HUES64 (cell line): ENCODE results near the gene TMED1.

Experiments used
- H3K27ac ChIP-seq: 2 replicates; pipeline ENCODE4 v1.7.0; 2013; ENCODE audit warnings: low read depth, low read length, inconsistent platforms
- H3K27me3 ChIP-seq: 2 replicates; pipeline ENCODE4 v1.6.1; 2013; ENCODE audit warnings: mild to moderate bottlenecking, low read length; ENCODE audit not compliant: insufficient read depth
- H3K36me3 ChIP-seq: 2 replicates; pipeline ENCODE4 v1.6.1; 2013; ENCODE audit warnings: mild to moderate bottlenecking, low read length; ENCODE audit not compliant: insufficient read depth
- H3K4me1 ChIP-seq: 2 replicates; pipeline ENCODE4 v1.6.1; 2013; ENCODE audit warnings: mild to moderate bottlenecking, low read length, moderate library complexity; ENCODE audit not compliant: insufficient read depth
- H3K4me3 ChIP-seq: 2 replicates; pipeline ENCODE4 v1.5.1; 2013; ENCODE audit warnings: mild to moderate bottlenecking, low read length, moderate library complexity
- H3K9ac ChIP-seq: 2 replicates; pipeline ENCODE4 v1.6.1; 2013; ENCODE audit warnings: mild to moderate bottlenecking, low read depth, low read length
- H3K9me3 ChIP-seq: 2 replicates; pipeline ENCODE4 v1.6.1; 2013; ENCODE audit warnings: low read depth, low read length; ENCODE audit not compliant: insufficient read depth
- WGBS: fragments of 150-250, 120-280 bp; methylation state at CpG from one replicate; pipeline ENCODE4 v1.1.7; 2013; ENCODE audit warnings: missing lambda C conversion rate; 5-methylcytosine and 5-hydroxymethylcytosine counted together

The TMED1 gene

GRCh38 chr19:10802479-10802878 lies 33.5 kb downstream of the TMED1 start:
- Histone ChIP-seq H3K9ac (no peak overlapping the region), H3K9me3 (no peaks in the 10 kb centered on the region), H3K27me3 (no peaks in the 10 kb centered on the region), H3K4me1 (no peaks in the 10 kb centered on the region), H3K4me3 (no peak overlapping the region), H3K27ac (no peak overlapping the region), H3K36me3 (peaks cover 70% of the 10 kb centered on the region)
- 95% methylated on average over 5 of the region's 5 CpGs for WGBS

DNA sequence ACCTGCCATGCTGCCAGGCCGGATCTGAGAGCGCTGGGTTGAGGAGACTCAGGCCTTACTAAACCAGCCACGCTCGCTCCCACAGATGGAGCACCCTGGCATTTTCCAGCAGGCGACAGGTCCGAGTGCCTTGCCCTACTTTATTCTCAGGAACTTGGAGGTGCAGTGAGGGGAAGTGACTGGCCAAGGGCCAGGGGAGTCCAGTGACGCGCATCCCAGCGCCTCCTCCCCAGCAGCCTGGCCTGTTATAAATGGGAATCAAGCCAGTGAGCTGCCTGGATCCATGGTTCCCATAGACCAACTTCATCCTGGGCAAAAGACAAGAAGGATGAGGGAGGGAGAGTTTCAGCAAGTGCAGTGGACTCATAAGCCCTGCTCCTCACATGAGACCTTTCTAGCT lies 35.5 kb downstream of the TMED1 start:
- H3K27me3 ChIP-seq = no peaks in the 10 kb centered on the region
- peaks cover 85% of the 10 kb centered on the region for H3K36me3 ChIP-seq
- no peak overlapping the region for H3K4me3 ChIP-seq
- H3K9me3 ChIP-seq = no peaks in the 10 kb centered on the region
- no peak overlapping the region for H3K9ac ChIP-seq
- WGBS = 95% methylated on average over 9 of the region's 9 CpGs
- H3K27ac ChIP-seq = no peak overlapping the region
- no peaks in the 10 kb centered on the region for H3K4me1 ChIP-seq

DNA sequence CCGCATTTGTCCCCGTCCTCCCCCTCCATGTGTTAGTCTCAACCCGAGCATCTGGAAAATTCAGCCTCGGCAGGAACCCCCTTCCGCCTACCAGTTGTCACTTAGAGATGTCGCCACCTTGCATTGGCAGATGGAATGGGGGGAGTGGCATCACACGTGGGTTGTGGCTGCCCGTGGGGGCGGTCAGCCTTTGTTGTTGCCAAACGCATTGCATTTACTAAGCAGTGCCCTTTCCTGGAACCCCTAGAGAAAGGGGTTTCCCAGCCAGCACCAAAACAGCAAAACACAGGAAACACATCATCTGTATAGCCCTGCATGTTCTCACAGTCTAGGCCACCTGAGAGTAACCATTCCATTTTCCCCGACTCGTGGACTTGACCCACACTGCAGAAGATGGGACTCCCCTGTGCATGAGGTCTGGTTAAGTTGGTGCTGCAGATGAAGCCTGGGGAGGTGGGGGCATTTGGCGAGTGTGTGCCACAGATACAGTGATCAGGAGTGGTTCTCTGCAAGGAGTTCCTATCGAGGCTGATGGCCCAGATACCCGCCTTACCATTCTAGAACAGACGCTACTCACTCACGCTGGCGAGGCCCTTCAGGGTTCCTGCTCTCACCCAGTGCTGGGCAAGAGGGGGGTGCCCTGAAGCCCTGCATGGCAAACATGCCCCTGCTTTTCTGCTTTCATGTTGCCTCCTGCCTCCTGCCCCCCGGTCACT lies 38.3 kb downstream of the TMED1 start:
- no peaks in the 10 kb centered on the region for H3K27me3 ChIP-seq
- no peaks in the 10 kb centered on the region for H3K9me3 ChIP-seq
- WGBS = 93% methylated on average over 19 of the region's 19 CpGs
- H3K4me1 ChIP-seq = no peaks in the 10 kb centered on the region
- H3K9ac ChIP-seq = no peak overlapping the region
- peaks cover 85% of the 10 kb centered on the region for H3K36me3 ChIP-seq
- no peak overlapping the region for H3K4me3 ChIP-seq
- H3K27ac ChIP-seq = no peak overlapping the region

GRCh38 chr19:10797078-10797477 lies 38.9 kb downstream of the TMED1 start:
- Histone ChIP-seq H3K27ac (no peak overlapping the region), H3K4me1 (no peaks in the 10 kb centered on the region), H3K27me3 (no peaks in the 10 kb centered on the region), H3K9me3 (no peaks in the 10 kb centered on the region), H3K4me3 (no peak overlapping the region), H3K36me3 (peaks cover 84% of the 10 kb centered on the region), H3K9ac (no peak overlapping the region)
- WGBS = 95% methylated on average over 14 of the region's 14 CpGs

GRCh38 chr19:10796653-10797052 lies 39.4 kb downstream of the TMED1 start:
- no peaks in the 10 kb centered on the region for H3K9me3 ChIP-seq
- no peaks in the 10 kb centered on the region for H3K27me3 ChIP-seq
- no peaks in the 10 kb centered on the region for H3K4me1 ChIP-seq
- no peak overlapping the region for H3K27ac ChIP-seq
- 95% methylated on average over 19 of the region's 19 CpGs for WGBS
- no peak overlapping the region for H3K4me3 ChIP-seq
- H3K36me3 ChIP-seq = peaks cover 83% of the 10 kb centered on the region
- no peak overlapping the region for H3K9ac ChIP-seq

GRCh38 chr19:10789866-10790265 lies 46.1 kb downstream of the TMED1 start:
- WGBS = 94% methylated on average over 10 of the region's 10 CpGs
- no peak overlapping the region for H3K4me3 ChIP-seq
- no peaks in the 10 kb centered on the region for H3K9me3 ChIP-seq
- H3K27ac ChIP-seq = no peak overlapping the region
- no peaks in the 10 kb centered on the region for H3K27me3 ChIP-seq
- no peaks in the 10 kb centered on the region for H3K4me1 ChIP-seq
- no peak overlapping the region for H3K9ac ChIP-seq
- peaks cover 81% of the 10 kb centered on the region for H3K36me3 ChIP-seq

- Histone ChIP-seq H3K9me3 (no peaks in the 10 kb centered on the region), H3K27ac (no peak overlapping the region), H3K4me1 (no peaks in the 10 kb centered on the region), H3K9ac (no peak overlapping the region), H3K4me3 (no peak overlapping the region), H3K36me3 (peaks cover 79% of the 10 kb centered on the region), H3K27me3 (no peaks in the 10 kb centered on the region)
- WGBS = 93% methylated on average over 8 of the region's 8 CpGs
Observed at GRCh38 chr19:10788146-10788545, 47.9 kb downstream of the TMED1 start.

DNA sequence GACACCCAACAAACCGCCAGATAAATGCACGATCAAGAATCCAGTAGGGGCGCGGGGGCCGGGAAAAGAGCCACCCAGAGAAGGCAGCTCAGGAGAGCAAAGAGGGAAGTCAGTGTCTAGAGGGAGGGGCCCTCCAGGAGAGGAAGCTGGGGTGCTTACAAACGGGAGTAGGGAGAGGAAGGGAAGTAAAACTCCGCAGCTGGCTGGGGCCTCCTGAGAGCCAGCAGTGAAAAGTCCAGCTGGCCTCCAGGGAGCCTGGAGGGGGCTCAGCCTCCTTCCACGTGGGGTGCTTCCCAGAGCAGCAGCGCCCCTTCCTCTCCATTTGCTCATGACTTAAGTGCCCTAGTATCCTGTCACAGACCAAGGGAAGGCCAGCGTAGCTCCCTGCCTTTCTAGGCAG lies 51.8 kb downstream of the TMED1 start:
- no peaks in the 10 kb centered on the region for H3K4me1 ChIP-seq
- 96% methylated on average over 10 of the region's 10 CpGs for WGBS
- H3K9me3 ChIP-seq = no peaks in the 10 kb centered on the region
- H3K27me3 ChIP-seq = no peaks in the 10 kb centered on the region
- no peak overlapping the region for H3K27ac ChIP-seq
- H3K36me3 ChIP-seq = peaks cover 86% of the 10 kb centered on the region
- no peak overlapping the region for H3K4me3 ChIP-seq
- H3K9ac ChIP-seq = no peak overlapping the region

- Histone ChIP-seq H3K27me3 (no peaks in the 10 kb centered on the region), H3K9ac (no peak overlapping the region), H3K27ac (no peak overlapping the region), H3K4me3 (no peak overlapping the region), H3K4me1 (no peaks in the 10 kb centered on the region), H3K9me3 (no peaks in the 10 kb centered on the region), H3K36me3 (peaks cover 84% of the 10 kb centered on the region)
- whole genome bisulfite sequencing = 96% methylated on average over 13 of the region's 13 CpGs
Observed at GRCh38 chr19:10782795-10783194, 53.2 kb downstream of the TMED1 start.
